PC-3 (cell line): ENCODE measurements around the gene EYS. TPM values are rescaled to one million over a fixed set of nuclear protein-coding genes. Genes with fewer than 3 reads are reported as not detected.

Experiments used
- ATAC-seq: fragments of 200-7000 bp; cut with Tn5 transposase; 2 replicates; pipeline ENCODE4 v1.9.1; 2020; ENCODE audit warnings: mild to moderate bottlenecking, moderate library complexity
- BruUV-seq: library from RNA; stranded (reverse); fragments of 400-500 nt; replicated peaks from 2 replicates; lab custom pipeline; 2021; lab: Mats Ljungman, UMichigan
- CTCF ChIA-PET: fragments of 300-600 bp; sonication (Branson Sonifier 250); formaldehyde crosslinking; loops from one replicate; lab custom pipeline; 2022; ENCODE audit warnings: antibody characterized with exemption; lab: Charles Lee
- POLR2A ChIA-PET: fragments of 300-600 bp; sonication (Branson Sonifier 250); formaldehyde crosslinking; loops from one replicate; lab custom pipeline; 2022; ENCODE audit warnings: antibody characterized with exemption; ENCODE audit not compliant: unreplicated experiment; lab: Charles Lee
- DNase-seq: peaks from one replicate; pipeline ENCODE4 v3.0.0-alpha.2; 2015
- H2AFZ ChIP-seq: fragments of 300-600 bp; sonication (generic); 2 replicates; pipeline ENCODE4 v1.6.0; 2016; ENCODE audit warnings: antibody characterized with exemption, low read length
- H3F3A ChIP-seq: fragments of 300-600 bp; sonication (generic); one replicate; pipeline ENCODE4 v1.6.0; 2017; ENCODE audit warnings: antibody characterized with exemption, low read length, control low read depth, mild to moderate bottlenecking; ENCODE audit not compliant: unreplicated experiment
- H3K27ac ChIP-seq: fragments of 300-600 bp; sonication (generic); 2 replicates; pipeline ENCODE4 v1.5.1; 2016; ENCODE audit warnings: mild to moderate bottlenecking, low read length
- H3K27me3 ChIP-seq: fragments of 300-600 bp; sonication (generic); 2 replicates; pipeline ENCODE4 v1.6.1; 2016; ENCODE audit warnings: low read length, mixed read lengths
- H3K36me3 ChIP-seq: fragments of 300-600 bp; sonication (generic); 2 replicates; pipeline ENCODE4 v1.6.1; 2016; ENCODE audit warnings: low read depth, mixed run types, low read length, mixed read lengths
- H3K4me1 ChIP-seq: fragments of 300-600 bp; sonication (generic); 2 replicates; pipeline ENCODE4 v1.5.1; 2016; ENCODE audit warnings: low read length; ENCODE audit not compliant: insufficient read depth
- H3K4me2 ChIP-seq: fragments of 300-600 bp; sonication (generic); 2 replicates; pipeline ENCODE4 v1.6.0; 2016; ENCODE audit warnings: low read length
- H3K4me3 ChIP-seq: fragments of 300-600 bp; sonication (generic); 2 replicates; pipeline ENCODE4 v1.5.1; 2016; ENCODE audit warnings: mild to moderate bottlenecking, low read length, mixed read lengths
- H3K79me2 ChIP-seq: fragments of 300-600 bp; sonication (generic); 2 replicates; pipeline ENCODE4 v1.6.1; 2017; ENCODE audit warnings: low read length, mixed read lengths
- H3K9ac ChIP-seq: fragments of 300-600 bp; sonication (generic); 2 replicates; pipeline ENCODE4 v1.6.0; 2016; ENCODE audit warnings: mild to moderate bottlenecking, low read length
- H3K9me2 ChIP-seq: fragments of 300-600 bp; sonication (generic); replicated peaks from 2 replicates; pipeline ENCODE4 v1.6.1; 2016; ENCODE audit warnings: mixed run types, low read length, mixed read lengths
- H3K9me3 ChIP-seq: fragments of 300-600 bp; sonication (generic); 2 replicates; pipeline ENCODE4 v1.6.1; 2016; ENCODE audit warnings: low read length, mixed read lengths
- H4K20me1 ChIP-seq: fragments of 300-600 bp; sonication (generic); 2 replicates; pipeline ENCODE4 v1.6.1; 2016; ENCODE audit warnings: low read length, mixed read lengths
- CTCF ChIP-seq: fragments of 300-600 bp; sonication (generic); conservative IDR thresholded peaks from 2 replicates; pipeline ENCODE4 v1.5.1; 2017; ENCODE audit warnings: antibody characterized with exemption, low read depth, mild to moderate bottlenecking, low read length
- EZH2 ChIP-seq: fragments of 300-600 bp; sonication (generic); IDR thresholded peaks from one replicate; pipeline ENCODE4 v1.6.1; 2017; ENCODE audit warnings: antibody characterized with exemption, mild to moderate bottlenecking, low read length; ENCODE audit not compliant: unreplicated experiment
- EZH2phosphoT487 ChIP-seq: fragments of 300-600 bp; sonication (generic); IDR thresholded peaks from 2 replicates; pipeline ENCODE4 v1.6.1; 2018; ENCODE audit warnings: mild to moderate bottlenecking, antibody characterized with exemption, low read length, borderline replicate concordance
- intact Hi-C: fragments of 100-400 bp; cut with micrococcal nuclease; formaldehyde crosslinking; loops from 2 replicates; pipeline ENCODE4 v1.9.0; 2023
- total RNA-seq: library from RNA; depleted of rRNA; stranded (reverse); fragments of >200 nt; gene quantifications from 2 replicates; pipeline ENCODE4 v1.2.3, GENCODE V29; 2014

The EYS gene
- total RNA-seq, 1 experiment from 2014 or later, result 0.07 TPM

DNA sequence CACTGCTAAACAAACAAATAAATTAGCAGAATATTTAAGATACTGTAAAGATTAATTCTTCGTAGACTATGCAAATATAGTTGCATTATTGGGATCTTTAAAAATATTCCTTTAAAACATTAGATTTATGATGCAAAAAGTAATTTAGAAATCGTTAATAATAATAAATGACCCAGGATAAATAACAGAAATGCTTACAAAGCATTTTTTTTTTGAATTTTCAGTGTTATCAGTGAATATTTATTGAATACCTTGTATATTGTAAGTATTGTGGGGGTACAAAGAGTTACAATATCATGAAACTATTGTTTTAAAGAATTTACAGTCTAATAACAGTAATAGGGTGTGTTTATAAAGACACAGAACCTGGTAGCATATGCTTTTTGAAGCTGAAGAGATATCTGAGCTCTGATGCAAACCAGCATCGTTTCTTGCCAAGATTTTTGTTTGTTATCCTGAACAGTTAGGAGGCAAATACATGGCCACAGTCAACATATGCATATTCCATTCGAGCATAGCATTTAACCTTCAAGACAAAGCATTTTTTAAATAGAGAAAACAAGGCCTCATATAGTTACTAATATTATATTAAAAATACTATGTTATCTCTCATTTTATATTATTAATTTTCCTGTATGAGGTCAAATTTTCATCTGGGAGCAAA lies 1584.2 kb downstream of the EYS start:
- no peak overlapping the region for H2AFZ ChIP-seq
- no peak for ATAC-seq
- intact Hi-C loops, result no loop called here

GRCh38 chr6:64121011-64121565 lies 1585.9 kb downstream of the EYS start:
- DNase-seq (no peak), ATAC-seq (no peak)
- no peak overlapping the region for H3K4me2 ChIP-seq
- TF ChIP-seq CTCF (no peak), EZH2 (no peak), EZH2phosphoT487 (no peak)
- H3K36me3 ChIP-seq, result no peaks in the 10 kb centered on the region
- H3K27me3 ChIP-seq, result no peaks in the 10 kb centered on the region
- intact Hi-C loops, result no loop called here
- H4K20me1 ChIP-seq, result no peaks in the 10 kb centered on the region
- no peaks in the 10 kb centered on the region for H3K9me2 ChIP-seq
- no peak overlapping the region for H3K9ac ChIP-seq
- ChIA-PET POLR2A (no interaction called here), CTCF (no interaction called here)
- H2AFZ ChIP-seq, result no peak overlapping the region
- H3K4me3 ChIP-seq, result no peak overlapping the region
- no peaks in the 10 kb centered on the region for H3K9me3 ChIP-seq
- no peaks in the 10 kb centered on the region for H3K4me1 ChIP-seq
- no peaks in the 10 kb centered on the region for H3K79me2 ChIP-seq
- H3K27ac ChIP-seq, result no peak overlapping the region
- BruUV-seq, result no TSS peak
- H3F3A ChIP-seq, result no peaks in the 10 kb centered on the region

More for the DNA sequence above, 1584.2 kb downstream of the EYS start:
- H3F3A ChIP-seq, result no peaks in the 10 kb centered on the region
- H3K9ac ChIP-seq, result no peak overlapping the region
- no peak for TF ChIP-seq EZH2phosphoT487
- no peak for TF ChIP-seq CTCF
- TF ChIP-seq EZH2, result no peak
- no peaks in the 10 kb centered on the region for H3K79me2 ChIP-seq
- no peak overlapping the region for H3K4me3 ChIP-seq
- H4K20me1 ChIP-seq, result no peaks in the 10 kb centered on the region
- H3K9me2 ChIP-seq, result no peaks in the 10 kb centered on the region
- no peaks in the 10 kb centered on the region for H3K36me3 ChIP-seq
- DNase-seq, result no peak
- H3K27ac ChIP-seq, result no peak overlapping the region
- H3K4me1 ChIP-seq, result no peaks in the 10 kb centered on the region
- BruUV-seq, result no TSS peak
- ChIA-PET CTCF (no interaction called here), POLR2A (no interaction called here)
- no peak overlapping the region for H3K4me2 ChIP-seq
- H3K9me3 ChIP-seq, result no peaks in the 10 kb centered on the region
- H3K27me3 ChIP-seq, result no peaks in the 10 kb centered on the region

- no peak overlapping the region for H3K9ac ChIP-seq
- H3K4me1 ChIP-seq, result no peaks in the 10 kb centered on the region
- H3K4me3 ChIP-seq, result no peak overlapping the region
- no peak for TF ChIP-seq EZH2phosphoT487
- TF ChIP-seq EZH2, result no peak
- TF ChIP-seq CTCF, result no peak
- BruUV-seq, result no TSS peak
- ChIA-PET CTCF (no interaction called here), POLR2A (no interaction called here)
- H3K27ac ChIP-seq, result no peak overlapping the region
- H3F3A ChIP-seq, result no peaks in the 10 kb centered on the region
- H3K36me3 ChIP-seq, result no peaks in the 10 kb centered on the region
- DNase-seq (no peak), ATAC-seq (no peak)
- intact Hi-C loops, result no loop called here
- no peaks in the 10 kb centered on the region for H3K27me3 ChIP-seq
- no peaks in the 10 kb centered on the region for H4K20me1 ChIP-seq
- H2AFZ ChIP-seq, result no peak overlapping the region
- no peak overlapping the region for H3K4me2 ChIP-seq
- no peaks in the 10 kb centered on the region for H3K9me3 ChIP-seq
- H3K79me2 ChIP-seq, result no peaks in the 10 kb centered on the region
- H3K9me2 ChIP-seq, result no peaks in the 10 kb centered on the region
Measured at GRCh38 chr6:64113704-64114103, 1593.3 kb downstream of the EYS start.
